Mucosa of rectum (tissue), 2 donors: ENCODE data around the gene SBK3.
A peak's percentile ranks its signal among the peaks of the same experiment; 100 is the strongest.
"Not testable (repeated sequence)": the region's sequence is repeated elsewhere in the genome, so short reads cannot be mapped to it uniquely, and the experiment has no call there.

Source experiments
- H3K27ac ChIP-seq, 2 donors: one replicate each; pipeline ENCODE4 v1.7.0; 2013; ENCODE audit warnings: inconsistent platforms in 2 of 2, low read depth in 2 of 2, low read length in 2 of 2
- H3K27me3 ChIP-seq, 2 donors: one replicate each; pipeline ENCODE4 v1.7.0; 2013; ENCODE audit warnings: low read length in 2 of 2; ENCODE audit not compliant: control insufficient read depth in 2 of 2, insufficient read depth in 2 of 2
- H3K36me3 ChIP-seq, 2 donors: one replicate each; pipeline ENCODE4 v1.7.0; 2013; ENCODE audit warnings: low read length in 2 of 2; ENCODE audit not compliant: control insufficient read depth in 2 of 2, insufficient read depth in 2 of 2
- H3K4me1 ChIP-seq, 2 donors: one replicate each; pipeline ENCODE4 v1.7.0; 2013; ENCODE audit warnings: low read length in 2 of 2, mild to moderate bottlenecking in 1 of 2; ENCODE audit not compliant: control insufficient read depth in 2 of 2, insufficient read depth in 2 of 2
- H3K4me3 ChIP-seq, 2 donors: one replicate each; pipeline ENCODE4 v1.7.0; 2013; ENCODE audit warnings: low read length in 2 of 2
- H3K9ac ChIP-seq, 2 donors: one replicate each; pipeline ENCODE4 v1.7.0; 2013; ENCODE audit warnings: low read length in 2 of 2, low read depth in 1 of 2, mild to moderate bottlenecking in 1 of 2
- H3K9me3 ChIP-seq, 2 donors: one replicate each; pipeline ENCODE4 v1.7.0; 2013; ENCODE audit warnings: low read length in 2 of 2; ENCODE audit not compliant: control insufficient read depth in 2 of 2
- donor health status: healthy.
- donor health status: Normal muscosa, but diverticular disease.

Gene SBK3

DNA sequence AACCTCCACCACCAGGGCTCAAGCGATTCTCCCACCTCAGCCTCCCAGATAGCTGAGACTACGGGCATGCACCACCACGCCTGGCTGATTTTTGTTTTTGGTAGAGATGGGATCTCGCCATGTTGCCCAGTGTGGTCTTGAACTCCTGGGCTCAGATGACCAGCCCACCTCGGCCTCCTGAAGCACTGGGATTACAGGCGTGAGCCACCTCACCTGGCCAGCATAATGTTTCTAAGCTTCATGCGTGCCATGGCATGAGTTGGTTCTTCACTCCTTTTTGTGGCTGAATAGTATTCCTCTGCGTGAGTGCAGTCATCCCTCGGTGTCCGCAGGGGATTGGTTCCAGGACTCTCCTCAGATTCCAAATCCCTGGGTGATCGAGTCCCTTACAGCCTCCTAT, 39.5 kb upstream of the SBK3 start:
- no peak overlapping the region for H3K4me3 ChIP-seq
- H3K4me1 ChIP-seq: peaks cover 20 to 21% of the 10 kb centered on the region in 2 donors
- H3K9ac ChIP-seq: no peak overlapping the region
- no peaks in the 10 kb centered on the region for H3K36me3 ChIP-seq
- H3K27ac ChIP-seq: no peak overlapping the region
- no peaks in the 10 kb centered on the region for H3K9me3 ChIP-seq
- H3K27me3 ChIP-seq: peaks cover 0 to 11% of the 10 kb centered on the region in 2 donors

DNA sequence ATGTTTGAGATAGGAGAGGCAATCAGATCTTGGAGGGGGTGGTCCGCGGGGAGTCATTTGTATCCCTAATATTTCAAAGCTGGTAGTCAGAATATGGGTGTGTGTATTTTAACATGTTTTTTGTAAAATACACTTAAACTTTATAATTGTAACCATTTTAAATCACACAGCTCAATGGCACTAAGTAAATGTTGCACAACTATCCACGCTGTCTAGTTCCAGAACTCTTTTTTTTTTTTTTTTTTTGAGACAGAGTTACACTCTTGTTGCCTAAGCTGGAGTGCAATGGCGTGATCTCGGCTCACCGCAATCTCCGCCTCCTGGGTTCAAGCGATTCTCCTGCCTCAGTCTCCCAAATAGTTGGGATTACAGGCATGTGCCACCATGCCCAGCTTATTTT, 38.6 kb upstream of the SBK3 start:
- H3K4me1 ChIP-seq: peaks cover 20 to 21% of the 10 kb centered on the region in 2 donors
- not testable (repeated sequence) for H3K9ac ChIP-seq, H3K27ac ChIP-seq, H3K9me3 ChIP-seq, H3K4me3 ChIP-seq, H3K36me3 ChIP-seq
- peaks cover 0 to 11% of the 10 kb centered on the region in 2 donors for H3K27me3 ChIP-seq

DNA sequence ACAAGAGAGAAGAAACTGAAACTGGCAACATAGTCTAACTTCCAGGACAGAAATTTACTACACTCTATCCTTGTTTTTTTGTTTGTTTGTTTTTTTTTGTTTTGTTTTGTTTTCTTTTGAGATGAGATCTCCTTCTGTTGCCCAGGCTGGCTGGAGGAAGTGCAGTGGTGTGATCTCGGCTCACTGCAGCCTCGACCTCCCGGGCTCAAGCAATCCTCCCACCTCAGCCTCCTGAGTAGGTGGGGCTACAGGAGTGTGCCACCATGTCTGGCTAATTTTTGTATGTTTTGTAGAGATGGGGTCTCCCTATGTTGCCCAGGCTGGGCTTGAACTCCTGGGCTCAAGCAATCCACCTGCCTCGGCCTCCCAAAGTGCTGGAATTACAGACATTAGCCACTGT, 36.9 kb upstream of the SBK3 start:
- not testable (repeated sequence) for H3K36me3 ChIP-seq, H3K4me3 ChIP-seq, H3K9ac ChIP-seq, H3K27ac ChIP-seq, H3K9me3 ChIP-seq
- H3K27me3 ChIP-seq: peaks cover 0 to 11% of the 10 kb centered on the region in 2 donors
- peaks cover 20 to 21% of the 10 kb centered on the region in 2 donors for H3K4me1 ChIP-seq

DNA sequence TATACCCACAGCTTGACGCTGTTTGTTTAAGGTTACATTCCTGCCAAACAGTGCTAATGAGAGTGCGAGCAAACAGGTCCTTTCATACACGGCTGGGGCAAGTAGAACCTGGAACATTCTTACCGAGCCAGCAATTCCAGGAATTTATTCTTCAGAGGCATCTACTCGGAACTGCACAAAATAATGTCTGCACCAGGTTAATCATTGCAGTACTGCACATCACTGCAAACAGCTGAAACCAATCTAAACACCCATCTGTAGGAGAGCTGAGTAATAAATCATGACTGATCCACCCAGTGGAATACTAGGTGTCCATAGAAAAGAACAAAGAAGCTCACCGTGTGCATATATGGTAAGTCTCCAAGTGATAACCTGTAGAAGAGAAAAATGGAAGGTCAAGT, 36.5 kb upstream of the SBK3 start:
- Histone ChIP-seq H3K9ac (no peak overlapping the region), H3K4me1 (peaks cover 17 to 18% of the 10 kb centered on the region in 2 donors), H3K27ac (no peak overlapping the region), H3K27me3 (peaks cover 0 to 11% of the 10 kb centered on the region in 2 donors), H3K9me3 (no peaks in the 10 kb centered on the region), H3K4me3 (peak overlapping the region in 1 of 2 donors; percentile 82), H3K36me3 (peaks cover 4 to 5% of the 10 kb centered on the region in 2 donors)

DNA sequence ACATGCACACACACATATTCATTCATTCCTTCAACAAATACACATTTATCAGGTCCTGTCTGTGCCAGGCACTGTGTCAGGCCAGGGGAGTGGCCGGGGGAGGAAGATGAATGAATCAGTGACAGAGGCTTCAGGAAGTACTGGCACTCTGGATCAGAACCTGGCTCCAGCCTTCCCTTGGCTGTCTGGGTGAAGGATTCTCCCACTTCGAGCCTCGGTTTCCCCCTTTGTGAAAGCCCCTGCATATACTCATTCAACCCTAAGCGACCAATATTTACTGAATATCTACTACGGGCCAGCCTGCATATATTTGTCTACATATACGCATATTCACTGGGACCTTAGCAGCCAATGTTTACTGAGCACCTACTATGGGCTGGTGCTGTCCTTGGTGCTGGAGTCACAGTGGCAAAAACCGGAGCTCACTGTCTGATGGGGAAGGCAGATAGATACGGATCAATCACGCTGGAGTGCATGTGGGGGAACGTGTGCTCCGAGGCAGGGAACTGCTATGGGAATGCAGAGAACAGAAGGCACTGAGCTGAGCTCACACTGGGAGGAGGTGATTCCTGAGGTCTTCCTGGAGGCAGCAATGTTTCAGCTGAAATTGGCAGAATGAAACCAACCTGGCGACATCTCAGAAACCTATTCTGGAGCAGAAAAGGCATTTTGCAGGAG, 35.9 kb upstream of the SBK3 start:
- peak overlapping the region; percentile 73 to 81 for H3K9ac ChIP-seq

DNA sequence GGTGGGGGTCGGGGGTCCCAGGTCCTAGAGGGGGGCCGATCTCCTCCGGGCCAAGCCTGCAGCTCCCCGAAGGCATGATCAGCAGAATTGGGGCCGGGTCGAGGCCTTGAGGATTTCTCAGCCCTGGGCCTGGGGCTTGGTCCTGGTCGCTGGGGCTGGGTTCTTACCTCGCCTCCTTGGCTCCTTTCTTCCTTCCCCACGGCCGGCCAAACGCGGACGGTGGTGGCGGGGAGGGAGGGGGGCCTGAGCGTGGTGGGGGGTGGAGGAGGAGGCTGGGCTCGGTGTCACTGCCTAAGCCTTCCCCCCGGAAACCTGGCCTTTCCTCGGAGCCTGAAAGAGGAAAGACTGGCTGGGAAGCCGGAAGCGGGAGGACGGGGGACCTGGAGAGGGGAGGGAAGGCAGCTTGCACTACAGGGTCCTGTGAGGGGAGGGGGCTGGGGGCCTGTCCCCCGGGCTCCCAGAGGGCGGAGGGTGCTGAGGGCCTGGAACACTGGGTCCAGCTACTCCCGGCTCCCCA, 35.3 kb upstream of the SBK3 start, which contains the start of gene ZNF579:
TSS of gene ZNF579 (minus strand) at position 221 of the 517 bp plus-strand sequence. CDS start 1,209 bp downstream, outside the sequence.
- H3K9ac ChIP-seq: peak within 1 kb of the TSS; percentile 73 to 81
- H3K27ac ChIP-seq: peak within 1 kb of the TSS; percentile 54 to 81
- peaks cover 0 to 7% of the 10 kb centered on the region in 2 donors for H3K27me3 ChIP-seq
- H3K36me3 ChIP-seq: peaks cover 4 to 6% of the 10 kb centered on the region in 2 donors
- H3K4me3 ChIP-seq: peak within 1 kb of the TSS; percentile 76 to 82
- H3K9me3 ChIP-seq: no peaks in the 10 kb centered on the region
- H3K4me1 ChIP-seq: peaks cover 11 to 12% of the 10 kb centered on the region in 2 donors

More for the DNA sequence above, 35.9 kb upstream of the SBK3 start:
- Histone ChIP-seq H3K36me3 (peaks cover 4 to 6% of the 10 kb centered on the region in 2 donors), H3K9me3 (no peaks in the 10 kb centered on the region), H3K27ac (peak overlapping the region; percentile 54 to 81), H3K27me3 (peaks cover 0 to 11% of the 10 kb centered on the region in 2 donors), H3K4me3 (peak overlapping the region; percentile 76 to 82), H3K4me1 (peaks cover 13 to 16% of the 10 kb centered on the region in 2 donors)

DNA sequence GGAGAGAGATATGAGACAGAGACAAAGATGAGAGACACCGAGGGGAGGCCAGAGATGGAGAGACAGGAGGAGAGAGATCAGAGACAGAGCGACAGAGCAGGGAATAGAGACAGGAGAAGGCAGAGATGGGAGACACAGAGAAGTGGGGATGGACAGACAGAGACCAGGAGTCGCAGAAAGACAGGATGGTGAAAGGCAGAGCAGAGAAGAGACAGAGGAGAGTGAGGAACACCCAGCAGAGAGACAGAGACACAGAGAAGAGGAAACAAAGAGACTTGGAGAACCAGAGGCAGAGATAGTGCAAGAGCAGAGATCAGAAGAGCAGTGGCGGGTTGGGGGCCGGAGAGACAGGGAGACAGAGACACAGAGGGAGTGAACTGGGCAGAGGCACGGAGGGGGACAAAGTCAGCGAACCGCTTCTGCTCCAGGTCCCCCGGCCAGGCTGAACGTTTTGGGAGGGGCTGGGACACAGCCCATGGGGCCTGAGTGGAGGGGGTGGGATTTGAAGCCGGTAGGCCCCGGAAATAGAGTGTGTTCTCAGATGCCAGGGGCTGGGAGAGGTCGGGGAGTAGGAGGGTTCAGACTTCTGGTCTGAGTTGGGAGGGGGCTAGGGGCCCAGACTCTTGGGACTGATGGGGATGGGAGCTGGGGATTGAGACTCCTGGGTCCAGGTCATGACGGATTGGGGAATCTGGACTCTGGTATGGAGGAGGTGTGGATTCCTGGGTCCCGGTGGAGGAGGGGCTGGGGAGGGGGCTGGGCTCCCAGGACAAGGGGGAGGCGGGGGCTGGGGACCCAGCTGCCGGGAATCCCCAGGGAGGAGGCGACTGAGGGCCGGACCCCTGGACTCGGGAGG, 34.7 kb upstream of the SBK3 start:
- Histone ChIP-seq H3K36me3 (peaks cover 4 to 6% of the 10 kb centered on the region in 2 donors), H3K4me1 (peaks cover 11 to 12% of the 10 kb centered on the region in 2 donors), H3K27ac (peak overlapping the region; percentile 54 to 81), H3K9me3 (no peaks in the 10 kb centered on the region), H3K27me3 (peaks cover 0 to 5% of the 10 kb centered on the region in 2 donors), H3K4me3 (peak overlapping the region; percentile 76 to 82), H3K9ac (peak overlapping the region; percentile 63 to 73)

DNA sequence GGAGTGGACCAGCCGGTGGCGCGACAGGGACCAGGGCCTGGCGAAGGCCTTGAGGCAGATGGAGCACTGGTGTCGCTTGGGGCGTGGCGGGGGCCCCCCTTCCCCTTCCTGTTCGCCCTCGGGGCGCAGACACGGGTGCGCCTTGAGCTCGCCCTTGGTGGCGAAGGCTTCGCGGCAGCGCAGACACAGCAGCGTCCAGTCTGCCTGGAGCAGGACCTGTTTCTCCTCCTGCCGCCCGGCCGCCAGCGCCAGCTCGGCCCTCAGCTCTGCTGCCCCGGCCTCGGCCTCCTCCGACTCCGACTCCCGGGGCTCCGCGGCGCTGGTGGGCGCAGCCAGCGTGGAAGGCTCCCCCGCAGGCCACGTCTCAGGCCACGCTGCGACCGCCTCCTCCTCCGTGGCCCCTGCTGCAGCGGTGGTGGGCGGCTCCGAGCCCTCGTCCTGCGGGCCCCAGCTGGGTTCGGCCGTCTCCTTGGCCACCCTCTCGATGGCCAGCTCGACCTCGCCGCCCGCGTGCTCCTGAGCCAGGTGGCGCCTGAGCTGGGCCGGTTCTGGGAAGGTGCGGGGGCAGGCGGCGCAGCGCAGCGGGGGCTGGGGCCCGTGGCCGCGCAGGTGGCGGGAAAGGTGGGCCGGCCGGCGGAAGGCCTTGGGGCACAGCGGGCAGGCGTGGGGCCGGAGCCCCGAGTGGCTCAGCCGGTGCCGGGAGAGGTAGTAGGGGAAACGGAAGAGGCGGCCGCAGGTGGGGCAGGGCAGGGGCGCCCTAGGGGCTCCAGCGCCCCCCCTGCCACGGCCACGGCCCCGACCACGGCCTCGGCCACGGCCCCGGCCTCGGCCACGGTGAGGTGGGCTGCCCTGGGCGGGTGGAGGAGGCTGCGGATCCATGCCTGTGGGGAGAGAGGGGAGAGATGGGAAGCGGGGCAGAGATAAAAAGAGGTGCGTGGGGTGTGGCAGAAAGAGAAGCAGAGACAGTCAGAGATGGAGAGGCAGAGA, 33.7 kb upstream of the SBK3 start:
- H3K4me1 ChIP-seq: peaks cover 11 to 12% of the 10 kb centered on the region in 2 donors
- no peaks in the 10 kb centered on the region for H3K27me3 ChIP-seq
- peaks cover 4 to 6% of the 10 kb centered on the region in 2 donors for H3K36me3 ChIP-seq
- H3K27ac ChIP-seq: no peak overlapping the region
- no peak overlapping the region for H3K9ac ChIP-seq
- no peaks in the 10 kb centered on the region for H3K9me3 ChIP-seq
- H3K4me3 ChIP-seq: peak overlapping the region in 1 of 2 donors; percentile 82

DNA sequence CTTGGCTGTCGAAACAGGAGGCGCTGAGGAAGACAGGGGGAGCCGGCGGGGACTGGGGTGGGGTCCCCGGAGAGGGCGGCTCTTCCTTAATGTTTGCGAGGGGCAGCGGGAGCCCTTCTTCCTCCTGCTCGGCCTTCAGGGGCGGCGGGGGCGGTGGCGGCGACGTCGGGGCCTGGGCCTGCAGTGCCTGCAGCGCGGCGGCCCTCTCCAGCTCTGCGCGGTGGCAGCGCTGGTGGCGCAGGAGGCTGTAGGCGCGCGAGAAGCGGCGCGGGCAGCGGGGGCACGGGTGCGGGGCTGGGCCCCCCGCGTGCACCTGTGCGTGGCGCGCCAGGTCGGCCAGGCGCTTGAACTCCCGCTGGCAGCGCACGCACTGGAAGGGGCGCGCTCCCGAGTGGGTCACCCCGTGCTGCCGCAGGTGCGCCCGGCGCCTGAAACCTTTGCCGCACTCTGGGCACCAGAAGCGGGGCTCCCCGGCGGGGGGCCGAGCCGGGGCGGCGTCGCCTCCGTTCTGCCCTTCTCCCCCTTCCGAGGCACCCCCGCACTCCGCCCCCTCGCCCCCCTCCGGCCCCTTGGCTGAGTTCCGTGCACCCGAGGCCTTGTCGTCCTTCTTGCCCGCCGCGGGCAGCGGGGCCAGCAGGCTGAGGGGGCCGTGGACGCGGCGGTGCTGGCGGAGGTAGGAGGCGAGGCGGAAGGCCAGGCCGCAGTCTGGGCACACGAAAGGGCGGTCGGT, 32.9 kb upstream of the SBK3 start:
- Histone ChIP-seq H3K27ac (no peak overlapping the region), H3K36me3 (peaks cover 4 to 6% of the 10 kb centered on the region in 2 donors), H3K4me3 (no peak overlapping the region), H3K9ac (no peak overlapping the region), H3K4me1 (peaks cover 11 to 12% of the 10 kb centered on the region in 2 donors), H3K9me3 (no peaks in the 10 kb centered on the region), H3K27me3 (no peaks in the 10 kb centered on the region)
